ENCODE data around the gene LRRN1.
"Not testable (repeated sequence)": the region's sequence is repeated elsewhere in the genome, so short reads cannot be mapped to it uniquely, and the experiment has no call there.

Gene LRRN1

DNA sequence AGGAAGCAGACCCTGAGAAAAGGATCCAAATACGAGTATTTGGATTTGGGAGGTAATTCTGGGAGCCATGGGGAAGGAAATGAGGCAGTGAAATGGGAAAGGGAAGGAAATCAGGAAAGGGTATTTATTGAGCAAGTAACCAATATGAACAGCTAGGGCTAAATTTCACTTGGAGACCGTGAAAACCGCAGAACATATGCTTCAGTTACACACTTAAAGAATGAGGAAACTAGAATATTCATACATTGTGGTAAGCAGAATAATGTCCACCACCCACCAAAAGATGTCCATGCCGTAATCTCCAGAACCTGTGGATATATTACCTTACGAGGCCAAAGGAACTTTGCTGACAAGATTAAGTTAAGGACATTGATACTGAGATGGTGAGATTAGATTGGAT is 63.3 kb downstream of the LRRN1 start:
- Histone ChIP-seq H3K4me3 (ENCODE audit: low read depth in 1 of 5, low read length in 5 of 5) (no peak overlapping the region), H3K9me3 (ENCODE audit: control insufficient read depth in 5 of 5, low read length in 5 of 5) (no peaks in the 10 kb centered on the region), H3K27me3 (ENCODE audit: control insufficient read depth in 5 of 5, insufficient read depth in 4 of 5, low read length in 5 of 5) (no peaks in the 10 kb centered on the region), H3K4me1 (ENCODE audit: control insufficient read depth in 5 of 5, insufficient read depth in 5 of 5, low read length in 5 of 5) (no peaks in the 10 kb centered on the region), H3K9ac (ENCODE audit: low read length in 5 of 5) (no peak overlapping the region), H3K27ac (ENCODE audit: low read depth, low read length) (no peak overlapping the region), H3K36me3 (ENCODE audit: control insufficient read depth in 5 of 5, insufficient read depth in 5 of 5, low read length in 5 of 5) (no peaks in the 10 kb centered on the region)

DNA sequence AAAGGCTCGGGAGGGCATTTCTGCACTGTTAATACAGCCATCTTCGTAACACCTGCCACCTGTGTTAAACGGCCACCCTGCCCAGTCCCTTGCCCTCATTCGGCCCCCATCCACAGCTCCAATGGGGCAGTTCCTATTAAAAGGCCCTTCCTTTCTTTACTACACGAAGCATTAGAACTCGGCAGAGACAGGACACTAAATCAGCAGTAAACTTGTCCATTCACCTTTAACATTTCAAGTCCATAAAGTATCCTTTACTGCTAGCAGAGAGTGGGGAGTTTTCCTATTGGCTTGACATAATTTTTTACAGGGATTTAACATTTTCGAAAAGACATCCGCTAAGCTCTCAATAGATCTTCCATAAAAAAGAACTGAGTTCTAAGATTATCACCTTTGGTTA is 76.3 kb downstream of the LRRN1 start:
- Histone ChIP-seq H3K27ac (ENCODE audit: low read depth, low read length) (no peak overlapping the region), H3K4me3 (ENCODE audit: low read depth in 1 of 5, low read length in 5 of 5) (no peak overlapping the region), H3K27me3 (ENCODE audit: control insufficient read depth in 5 of 5, insufficient read depth in 4 of 5, low read length in 5 of 5) (no peaks in the 10 kb centered on the region), H3K9me3 (ENCODE audit: control insufficient read depth in 5 of 5, low read length in 5 of 5) (no peaks in the 10 kb centered on the region), H3K36me3 (ENCODE audit: control insufficient read depth in 5 of 5, insufficient read depth in 5 of 5, low read length in 5 of 5) (peaks cover 0 to 7% (median 0%) of the 10 kb centered on the region in 5 donors), H3K4me1 (ENCODE audit: control insufficient read depth in 5 of 5, insufficient read depth in 5 of 5, low read length in 5 of 5) (no peaks in the 10 kb centered on the region), H3K9ac (ENCODE audit: low read length in 5 of 5) (no peak overlapping the region)

DNA sequence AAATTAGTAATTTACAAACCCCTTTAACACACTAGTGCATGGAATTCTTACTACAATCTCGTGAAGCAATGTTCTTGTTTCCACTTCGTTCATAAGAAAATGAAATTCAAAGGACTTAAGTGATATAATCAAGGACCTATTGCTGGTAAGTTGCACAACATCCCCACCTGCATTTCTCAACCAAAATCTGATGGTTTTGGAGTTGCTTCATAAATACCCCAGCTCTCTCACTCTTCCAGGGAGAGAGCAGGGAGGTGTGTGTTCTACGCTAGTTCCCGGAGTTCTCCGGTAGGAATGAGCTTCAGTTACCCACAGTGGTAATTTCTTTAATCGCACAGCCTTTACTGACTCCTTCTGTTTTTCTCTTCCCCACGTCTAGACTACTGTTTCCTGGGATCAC is 81.8 kb downstream of the LRRN1 start:
- H3K27me3 ChIP-seq (ENCODE audit: control insufficient read depth in 5 of 5, insufficient read depth in 4 of 5, low read length in 5 of 5), result no peaks in the 10 kb centered on the region
- peaks cover 0 to 4% (median 0%) of the 10 kb centered on the region in 5 donors for H3K9me3 ChIP-seq (ENCODE audit: control insufficient read depth in 5 of 5, low read length in 5 of 5)
- H3K4me1 ChIP-seq (ENCODE audit: control insufficient read depth in 5 of 5, insufficient read depth in 5 of 5, low read length in 5 of 5), result no peaks in the 10 kb centered on the region
- no peak overlapping the region for H3K9ac ChIP-seq (ENCODE audit: low read length in 5 of 5)
- H3K4me3 ChIP-seq (ENCODE audit: low read depth in 1 of 5, low read length in 5 of 5), result no peak overlapping the region
- no peaks in the 10 kb centered on the region for H3K36me3 ChIP-seq (ENCODE audit: control insufficient read depth in 5 of 5, insufficient read depth in 5 of 5, low read length in 5 of 5)
- no peak overlapping the region for H3K27ac ChIP-seq (ENCODE audit: low read depth, low read length)

GRCh38 chr3:3887311-3887710 is 88.1 kb downstream of the LRRN1 start:
- H3K9ac ChIP-seq (ENCODE audit: low read length in 5 of 5); H3K27me3 ChIP-seq (ENCODE audit: control insufficient read depth in 5 of 5, insufficient read depth in 4 of 5, low read length in 5 of 5); H3K27ac ChIP-seq (ENCODE audit: low read depth, low read length); H3K36me3 ChIP-seq (ENCODE audit: control insufficient read depth in 5 of 5, insufficient read depth in 5 of 5, low read length in 5 of 5); H3K4me3 ChIP-seq (ENCODE audit: low read depth in 1 of 5, low read length in 5 of 5); H3K9me3 ChIP-seq (ENCODE audit: control insufficient read depth in 5 of 5, low read length in 5 of 5); H3K4me1 ChIP-seq (ENCODE audit: control insufficient read depth in 5 of 5, insufficient read depth in 5 of 5, low read length in 5 of 5): not testable (repeated sequence)

DNA sequence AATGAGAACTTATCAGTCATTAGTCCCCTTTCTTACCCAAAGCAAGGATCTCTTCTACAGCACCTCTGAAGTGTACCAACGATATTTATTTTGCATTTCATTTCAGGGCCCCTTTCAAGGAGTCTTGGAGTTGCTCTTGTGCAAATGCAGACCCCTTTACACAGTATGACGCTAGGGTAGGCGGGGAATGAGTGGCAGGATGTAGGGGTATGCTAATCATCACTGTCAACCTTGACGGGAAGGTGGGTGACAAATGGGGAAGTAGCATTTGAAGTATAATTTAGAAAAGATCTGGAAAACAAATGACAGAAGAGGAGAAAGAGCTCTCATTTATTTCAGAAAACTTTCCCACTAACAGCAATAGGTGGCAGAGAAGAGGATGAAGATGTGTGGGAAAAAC is 94.4 kb downstream of the LRRN1 start:
- Histone ChIP-seq H3K9me3 (ENCODE audit: control insufficient read depth in 5 of 5, low read length in 5 of 5) (peaks cover 0 to 3% (median 0%) of the 10 kb centered on the region in 5 donors), H3K27ac (ENCODE audit: low read depth, low read length) (no peak overlapping the region), H3K9ac (ENCODE audit: low read length in 5 of 5) (no peak overlapping the region), H3K4me3 (ENCODE audit: low read depth in 1 of 5, low read length in 5 of 5) (no peak overlapping the region), H3K27me3 (ENCODE audit: control insufficient read depth in 5 of 5, insufficient read depth in 4 of 5, low read length in 5 of 5) (no peaks in the 10 kb centered on the region), H3K36me3 (ENCODE audit: control insufficient read depth in 5 of 5, insufficient read depth in 5 of 5, low read length in 5 of 5) (no peaks in the 10 kb centered on the region), H3K4me1 (ENCODE audit: control insufficient read depth in 5 of 5, insufficient read depth in 5 of 5, low read length in 5 of 5) (no peaks in the 10 kb centered on the region)

All from subcutaneous abdominal adipose tissue (tissue), 5 donors.